VCaP (cell line): ENCODE data around the gene NUP50.

Source experiments
- H3K27ac ChIP-seq: fragments of 450-650 bp; 2 replicates; pipeline ENCODE4 v1.5.1; 2017
- TF ChIP-seq, protein P1 (sequence below): fragments of 450-650 bp; conservative IDR thresholded peaks from 2 replicates; pipeline ENCODE4 v1.5.1; 2017; ENCODE audit warnings: mild to moderate bottlenecking, moderate library complexity

NUP50 gene

DNA sequence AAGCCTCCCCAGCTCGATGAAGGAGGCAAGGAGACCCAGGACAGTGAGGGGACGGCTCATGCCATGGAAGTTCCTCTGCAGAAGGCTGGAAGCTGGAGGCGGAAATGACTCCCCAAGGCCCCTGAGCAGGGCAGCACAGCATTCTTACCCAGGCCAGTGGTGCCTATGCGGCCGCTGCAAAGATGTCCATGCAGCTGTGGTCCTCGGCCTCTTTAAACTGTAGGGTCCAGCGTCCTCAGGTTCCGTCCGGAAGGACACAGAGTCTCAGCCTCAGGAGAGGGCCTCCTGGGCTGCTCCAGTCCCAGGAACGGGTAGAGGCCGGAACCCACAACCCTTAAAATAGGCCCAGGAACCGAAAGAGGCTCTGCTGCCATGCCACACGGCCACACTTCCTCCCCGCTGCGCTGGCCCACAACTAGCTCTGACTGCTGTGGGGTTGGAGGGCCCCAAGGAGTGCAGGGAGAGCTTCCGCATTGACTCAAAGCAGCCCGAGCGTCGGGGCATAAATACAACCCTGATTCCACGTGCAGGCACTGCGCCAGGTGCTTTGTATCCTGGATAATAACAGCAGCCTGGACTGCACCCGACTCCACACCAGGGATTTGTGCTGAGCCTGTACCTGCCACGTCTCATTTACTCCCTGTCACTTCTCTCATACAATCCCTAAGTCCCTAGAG lies 71.5 kb downstream of the NUP50 start:
- H3K27ac ChIP-seq, result no peak overlapping the region
- TF ChIP-seq, protein P1, sequence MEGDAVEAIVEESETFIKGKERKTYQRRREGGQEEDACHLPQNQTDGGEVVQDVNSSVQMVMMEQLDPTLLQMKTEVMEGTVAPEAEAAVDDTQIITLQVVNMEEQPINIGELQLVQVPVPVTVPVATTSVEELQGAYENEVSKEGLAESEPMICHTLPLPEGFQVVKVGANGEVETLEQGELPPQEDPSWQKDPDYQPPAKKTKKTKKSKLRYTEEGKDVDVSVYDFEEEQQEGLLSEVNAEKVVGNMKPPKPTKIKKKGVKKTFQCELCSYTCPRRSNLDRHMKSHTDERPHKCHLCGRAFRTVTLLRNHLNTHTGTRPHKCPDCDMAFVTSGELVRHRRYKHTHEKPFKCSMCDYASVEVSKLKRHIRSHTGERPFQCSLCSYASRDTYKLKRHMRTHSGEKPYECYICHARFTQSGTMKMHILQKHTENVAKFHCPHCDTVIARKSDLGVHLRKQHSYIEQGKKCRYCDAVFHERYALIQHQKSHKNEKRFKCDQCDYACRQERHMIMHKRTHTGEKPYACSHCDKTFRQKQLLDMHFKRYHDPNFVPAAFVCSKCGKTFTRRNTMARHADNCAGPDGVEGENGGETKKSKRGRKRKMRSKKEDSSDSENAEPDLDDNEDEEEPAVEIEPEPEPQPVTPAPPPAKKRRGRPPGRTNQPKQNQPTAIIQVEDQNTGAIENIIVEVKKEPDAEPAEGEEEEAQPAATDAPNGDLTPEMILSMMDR, result no peak

DNA sequence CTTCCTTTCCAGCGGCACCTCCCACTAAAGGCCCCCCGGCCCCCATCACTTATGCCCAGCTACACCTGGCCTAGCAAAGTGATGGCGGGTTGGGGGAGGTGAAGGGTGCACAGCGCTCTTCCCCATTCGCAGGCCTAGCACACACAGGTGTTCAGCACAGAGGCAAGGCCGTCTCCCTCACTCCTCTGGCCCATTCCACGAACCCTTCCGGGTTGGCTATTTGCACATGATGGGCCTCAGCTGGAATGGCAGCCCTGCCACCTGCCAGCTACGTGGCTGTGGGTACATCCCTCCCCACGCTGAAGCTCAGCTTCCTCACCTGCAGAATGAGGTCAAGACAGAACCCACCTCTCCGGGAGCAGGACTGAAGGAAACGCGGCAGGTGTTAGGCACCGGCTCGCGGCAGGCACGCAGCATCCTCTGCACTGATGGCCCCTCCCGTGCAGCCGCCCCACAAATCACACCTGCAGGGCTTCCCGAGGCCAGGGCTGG lies 72.2 kb downstream of the NUP50 start:
- H3K27ac ChIP-seq, result no peak overlapping the region
- TF ChIP-seq, protein P1, result no peak

DNA sequence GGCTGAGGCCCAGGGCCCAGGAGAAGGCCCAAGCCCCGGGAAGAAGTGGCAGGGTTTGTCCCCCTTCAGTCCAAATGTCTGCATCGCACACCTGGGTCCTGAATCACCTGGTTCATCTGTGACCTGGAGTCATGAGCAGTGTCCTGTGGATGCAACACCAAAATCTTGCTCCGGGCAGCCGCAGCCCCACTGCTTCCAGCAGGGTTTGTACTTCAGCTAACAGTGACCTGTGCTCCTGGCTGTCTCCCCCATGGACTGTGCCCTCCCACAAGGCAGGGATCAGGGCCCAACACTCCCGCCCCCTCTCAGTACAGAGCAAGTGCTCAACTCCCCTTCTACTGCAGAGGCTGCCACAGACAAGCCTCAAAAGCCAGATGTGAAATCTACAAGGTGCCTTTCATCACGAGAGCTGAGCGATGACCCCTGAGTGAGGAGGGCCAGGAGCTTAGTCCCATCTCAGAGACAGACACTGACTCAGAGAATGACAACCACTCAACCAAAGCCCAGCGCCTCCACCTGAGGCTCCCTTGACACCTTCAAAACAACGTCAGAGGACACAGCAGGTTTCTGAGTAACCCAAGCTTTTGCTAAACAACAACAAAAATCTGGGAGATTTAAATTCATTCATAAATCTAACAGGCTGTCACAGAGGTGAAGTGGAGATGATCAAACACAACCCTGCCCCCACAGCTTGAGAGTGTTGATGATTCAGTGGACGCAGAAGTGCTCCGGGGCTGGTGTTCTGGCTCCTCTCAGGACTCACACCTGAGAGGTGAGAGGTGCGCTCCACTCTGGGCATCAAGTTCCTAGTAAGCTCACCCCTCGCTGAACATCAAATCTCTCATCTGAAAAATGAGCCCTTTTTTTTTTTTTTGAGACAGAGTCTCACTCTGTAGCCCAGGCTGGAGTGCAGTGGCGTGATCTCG lies 73.6 kb downstream of the NUP50 start:
- no peak overlapping the region for H3K27ac ChIP-seq
- TF ChIP-seq, protein P1, result no peak
